ENCODE data around the gene HEBP2. TPM values are rescaled to one million over a fixed set of nuclear protein-coding genes. Genes with fewer than 3 reads are reported as not detected.
"Not testable (repeated sequence)": the region's sequence is repeated elsewhere in the genome, so short reads cannot be mapped to it uniquely, and the experiment has no call there.

Gene HEBP2
- total RNA-seq, 2 donors from 2014 or later, result 32.9 to 50.4 TPM

- no peaks in the 10 kb centered on the region for H3K27me3 Mint-ChIP-seq
Measured at GRCh38 chr6:138421089-138421488, 17.1 kb downstream of the HEBP2 start.

GRCh38 chr6:138421608-138422007 is 17.6 kb downstream of the HEBP2 start:
- peaks cover 5% of the 10 kb centered on the region for H3K4me1 Mint-ChIP-seq
- H3K9me3 ChIP-seq (ENCODE audit: control insufficient read depth, low read length, poor library complexity, severe bottlenecking), result no peaks in the 10 kb centered on the region
- peaks cover 3% of the 10 kb centered on the region for H3K36me3 Mint-ChIP-seq (ENCODE audit: low read depth)
- H3K4me3 Mint-ChIP-seq, result no peak overlapping the region
- H3K27ac Mint-ChIP-seq, result no peak overlapping the region
- no peak for DNase-seq
- no peak for ATAC-seq
- H3K27me3 Mint-ChIP-seq, result no peaks in the 10 kb centered on the region

More at GRCh38 chr6:138421089-138421488, 17.1 kb downstream of the HEBP2 start:
- H3K9me3 ChIP-seq (ENCODE audit: control insufficient read depth, low read length, poor library complexity, severe bottlenecking), result no peaks in the 10 kb centered on the region
- ATAC-seq (no peak), DNase-seq (no peak)
- Mint-ChIP-seq H3K27ac (no peak overlapping the region), H3K4me3 (no peak overlapping the region), H3K4me1 (peaks cover 5% of the 10 kb centered on the region), H3K36me3 (ENCODE audit: low read depth) (peaks cover 3% of the 10 kb centered on the region)

DNA sequence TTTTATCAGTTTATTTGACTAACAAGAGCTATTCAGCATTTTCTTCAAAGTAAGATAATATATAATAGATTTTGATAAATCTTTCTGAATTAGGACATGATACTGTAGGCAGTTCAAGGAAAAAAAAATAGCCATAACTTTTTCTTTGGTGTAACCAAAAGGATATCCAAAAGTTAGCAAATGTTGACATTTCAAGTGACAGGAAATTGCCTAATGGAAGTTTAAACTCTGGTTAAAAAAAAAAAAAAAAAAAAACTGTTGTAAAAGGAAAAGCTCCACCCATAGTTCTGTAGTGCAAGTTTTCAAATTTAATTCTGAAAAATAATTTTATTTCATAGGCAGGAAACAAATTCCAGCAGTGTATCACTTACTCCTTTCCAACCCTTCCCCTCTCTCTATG is 18.8 kb downstream of the HEBP2 start:
- peaks cover 5% of the 10 kb centered on the region for H3K4me1 Mint-ChIP-seq
- H3K27me3 Mint-ChIP-seq, result no peaks in the 10 kb centered on the region
- no peaks in the 10 kb centered on the region for H3K9me3 ChIP-seq (ENCODE audit: control insufficient read depth, low read length, poor library complexity, severe bottlenecking)
- peak overlapping the region; percentile 16 for H3K4me3 Mint-ChIP-seq
- H3K36me3 Mint-ChIP-seq (ENCODE audit: low read depth), result peaks cover 3% of the 10 kb centered on the region
- DNase-seq (no peak), ATAC-seq (no peak)
- H3K27ac Mint-ChIP-seq, result no peak overlapping the region

DNA sequence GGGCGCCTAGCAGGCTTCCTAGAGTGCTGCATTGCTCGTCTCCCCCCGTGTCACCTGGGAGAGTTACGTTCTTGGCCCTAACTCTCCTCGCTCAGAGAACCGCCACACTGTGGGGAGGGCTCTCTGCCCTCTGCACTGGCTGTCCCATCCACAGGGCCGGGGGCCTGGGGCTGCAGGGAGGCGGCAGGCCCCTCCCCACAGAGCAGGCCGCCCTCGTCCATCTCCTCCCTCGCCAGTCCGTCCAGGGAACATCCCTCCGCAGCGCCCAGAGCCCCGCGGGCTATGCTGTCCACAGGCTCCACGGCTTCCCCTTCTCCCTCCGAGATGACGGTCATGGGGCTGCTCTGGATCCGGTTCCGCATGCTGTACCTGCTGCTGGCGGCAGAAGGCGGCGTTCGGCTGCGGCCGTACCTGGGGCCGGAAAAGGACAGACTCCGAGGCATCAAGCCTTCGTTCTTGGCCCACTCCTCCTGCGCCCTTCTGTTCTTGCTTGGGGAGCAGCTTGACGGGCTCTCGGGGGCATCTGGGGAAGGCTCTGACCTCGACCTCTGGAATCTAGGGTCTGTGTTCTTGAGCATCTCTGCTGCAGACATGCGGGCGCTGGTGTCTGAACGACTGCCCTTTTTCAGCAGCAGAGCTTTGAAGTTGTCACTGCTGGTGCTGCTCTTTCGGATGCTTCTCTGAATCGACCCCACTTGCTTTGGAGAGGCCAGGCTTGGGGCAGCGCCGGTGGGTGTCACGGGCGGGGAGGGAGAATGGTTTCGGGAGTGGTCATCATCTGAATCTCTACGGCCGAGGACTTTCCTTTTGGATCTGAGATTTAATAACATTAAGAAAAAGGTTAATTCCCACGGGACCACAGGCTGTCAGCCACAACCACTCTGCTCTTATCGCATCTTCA is 20.2 kb downstream of the HEBP2 start:
- H3K9me3 ChIP-seq (ENCODE audit: control insufficient read depth, low read length, poor library complexity, severe bottlenecking), result no peaks in the 10 kb centered on the region
- ATAC-seq, result no peak
- Mint-ChIP-seq H3K27me3 (peaks cover 2% of the 10 kb centered on the region), H3K36me3 (ENCODE audit: low read depth) (no peaks in the 10 kb centered on the region), H3K27ac (no peak overlapping the region), H3K4me3 (no peak overlapping the region), H3K4me1 (peaks cover 5% of the 10 kb centered on the region)
- DNase-seq, result no peak

GRCh38 chr6:138425256-138425655 is 21.2 kb downstream of the HEBP2 start:
- not testable (repeated sequence) for H3K9me3 ChIP-seq (ENCODE audit: control insufficient read depth, low read length, poor library complexity, severe bottlenecking); H3K36me3 Mint-ChIP-seq (ENCODE audit: low read depth); DNase-seq; ATAC-seq; H3K4me3 Mint-ChIP-seq; H3K27me3 Mint-ChIP-seq; H3K27ac Mint-ChIP-seq; H3K4me1 Mint-ChIP-seq

DNA sequence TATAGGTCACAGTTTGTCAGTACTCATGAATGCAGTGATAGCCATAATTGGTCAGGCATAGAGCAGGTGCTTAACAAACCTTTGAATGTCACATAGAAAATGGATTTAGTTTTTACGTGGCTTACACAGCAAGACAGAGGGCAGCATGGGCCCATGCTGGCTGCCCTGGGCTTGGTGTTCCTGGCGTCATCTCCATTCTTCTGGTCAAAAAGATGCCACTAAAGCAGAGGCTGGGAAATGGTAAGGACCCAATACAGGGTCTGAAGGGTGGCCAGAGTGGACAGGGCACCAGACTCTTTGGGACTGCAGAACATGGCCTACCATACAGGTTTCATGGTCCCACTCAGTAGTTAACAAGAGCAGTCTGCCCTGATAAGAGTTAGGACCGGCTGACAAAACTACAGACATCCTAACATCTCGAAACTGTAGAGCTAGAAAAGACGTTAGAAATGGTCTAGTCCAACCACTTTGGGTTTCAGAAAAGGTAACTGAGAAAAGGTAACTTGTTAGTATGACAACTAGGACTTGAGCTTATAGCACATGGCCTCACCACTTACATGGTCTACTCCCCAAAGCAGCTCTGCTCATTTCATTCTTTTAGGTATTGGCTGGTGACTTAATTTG is 22.6 kb downstream of the HEBP2 start:
- H3K36me3 Mint-ChIP-seq (ENCODE audit: low read depth), result no peaks in the 10 kb centered on the region

DNA sequence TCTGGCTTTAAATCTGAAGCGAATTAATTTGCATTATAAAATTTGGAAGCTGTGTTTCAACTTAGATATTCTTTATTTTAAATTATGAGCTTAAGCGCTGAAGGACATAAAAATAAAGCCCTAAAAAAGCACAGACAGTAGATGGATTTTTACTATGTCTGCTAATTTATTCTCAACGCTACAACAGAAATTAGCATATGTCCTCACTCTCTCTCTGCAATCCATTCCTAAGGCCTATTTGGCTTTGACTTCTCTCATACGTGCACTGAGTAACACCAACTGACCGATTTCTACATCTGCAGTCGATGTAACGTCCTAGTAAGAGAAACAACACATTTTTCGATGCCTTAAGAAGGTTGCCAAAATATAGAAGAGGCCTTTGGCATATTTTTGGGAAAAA is 23.7 kb downstream of the HEBP2 start:
- H3K4me3 Mint-ChIP-seq, result no peak overlapping the region
- H3K36me3 Mint-ChIP-seq (ENCODE audit: low read depth), result no peaks in the 10 kb centered on the region
- H3K9me3 ChIP-seq (ENCODE audit: control insufficient read depth, low read length, poor library complexity, severe bottlenecking), result no peaks in the 10 kb centered on the region
- H3K27ac Mint-ChIP-seq, result no peak overlapping the region
- ATAC-seq (no peak), DNase-seq (no peak)
- H3K27me3 Mint-ChIP-seq, result peaks cover 9% of the 10 kb centered on the region
- H3K4me1 Mint-ChIP-seq, result peaks cover 9% of the 10 kb centered on the region

More for the DNA sequence above, 22.6 kb downstream of the HEBP2 start:
- DNase-seq (no peak), ATAC-seq (no peak)
- H3K9me3 ChIP-seq (ENCODE audit: control insufficient read depth, low read length, poor library complexity, severe bottlenecking), result no peaks in the 10 kb centered on the region
- peaks cover 9% of the 10 kb centered on the region for H3K4me1 Mint-ChIP-seq
- no peak overlapping the region for H3K4me3 Mint-ChIP-seq
- H3K27ac Mint-ChIP-seq, result no peak overlapping the region
- H3K27me3 Mint-ChIP-seq, result peaks cover 9% of the 10 kb centered on the region

- Mint-ChIP-seq H3K27me3 (peaks cover 9% of the 10 kb centered on the region), H3K4me3 (no peak overlapping the region), H3K27ac (no peak overlapping the region), H3K36me3 (ENCODE audit: low read depth) (no peaks in the 10 kb centered on the region), H3K4me1 (peaks cover 4% of the 10 kb centered on the region)
- DNase-seq (no peak), ATAC-seq (peak; percentile 66)
- no peaks in the 10 kb centered on the region for H3K9me3 ChIP-seq (ENCODE audit: control insufficient read depth, low read length, poor library complexity, severe bottlenecking)
Measured at GRCh38 chr6:138428944-138429598, 25.0 kb downstream of the HEBP2 start.

- Mint-ChIP-seq H3K4me3 (no peak overlapping the region), H3K27me3 (peaks cover 9% of the 10 kb centered on the region), H3K36me3 (ENCODE audit: low read depth) (no peaks in the 10 kb centered on the region), H3K27ac (no peak overlapping the region), H3K4me1 (peaks cover 4% of the 10 kb centered on the region)
- DNase-seq, result no peak
- H3K9me3 ChIP-seq (ENCODE audit: control insufficient read depth, low read length, poor library complexity, severe bottlenecking), result no peaks in the 10 kb centered on the region
- no peak for ATAC-seq
Measured at GRCh38 chr6:138429761-138430160, 25.7 kb downstream of the HEBP2 start.

DNA sequence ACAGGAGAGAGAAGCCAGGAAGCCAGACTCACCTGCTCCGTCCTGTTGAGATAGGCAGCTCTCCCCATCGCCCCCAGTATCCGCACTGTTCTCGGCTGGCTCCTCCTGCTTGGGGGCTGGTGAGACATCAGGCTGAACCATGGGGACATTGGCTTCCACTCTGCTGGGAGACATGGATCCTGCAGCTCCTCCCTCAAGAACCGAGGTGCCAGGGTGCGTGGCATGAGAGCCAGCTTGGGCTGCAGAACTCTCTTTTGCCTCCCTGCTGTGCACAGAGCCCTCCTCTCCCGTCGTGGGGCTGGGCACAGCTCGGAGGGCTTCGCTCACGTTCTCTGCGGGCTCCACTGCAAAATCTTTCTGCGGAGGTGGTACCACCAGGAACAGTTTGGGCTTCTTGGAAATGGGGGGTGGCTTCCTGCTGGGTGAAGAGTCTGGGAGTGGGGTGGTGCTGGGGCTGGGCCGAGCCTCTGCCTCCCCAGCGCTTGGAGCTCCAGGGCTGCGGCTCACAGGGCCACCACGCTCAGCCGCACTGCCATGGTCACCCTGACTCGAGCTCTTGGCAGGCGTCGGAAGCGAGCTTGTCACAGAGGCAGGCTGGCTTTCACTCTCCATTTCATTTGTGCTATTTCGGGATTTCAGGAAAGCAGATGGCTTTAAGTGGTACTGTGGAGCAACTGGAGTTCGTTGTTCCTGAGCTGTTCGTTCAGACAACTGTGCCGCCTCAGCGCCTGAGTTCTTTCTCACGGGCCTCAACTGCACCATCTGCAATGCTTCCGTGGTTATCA is 26.5 kb downstream of the HEBP2 start:
- H3K36me3 Mint-ChIP-seq (ENCODE audit: low read depth), result no peaks in the 10 kb centered on the region
- no peak overlapping the region for H3K4me3 Mint-ChIP-seq
- peaks cover 4% of the 10 kb centered on the region for H3K4me1 Mint-ChIP-seq
- H3K27me3 Mint-ChIP-seq, result peaks cover 9% of the 10 kb centered on the region
- peak overlapping the region; percentile 51 for H3K27ac Mint-ChIP-seq
- no peaks in the 10 kb centered on the region for H3K9me3 ChIP-seq (ENCODE audit: control insufficient read depth, low read length, poor library complexity, severe bottlenecking)
- DNase-seq (no peak), ATAC-seq (no peak)

DNA sequence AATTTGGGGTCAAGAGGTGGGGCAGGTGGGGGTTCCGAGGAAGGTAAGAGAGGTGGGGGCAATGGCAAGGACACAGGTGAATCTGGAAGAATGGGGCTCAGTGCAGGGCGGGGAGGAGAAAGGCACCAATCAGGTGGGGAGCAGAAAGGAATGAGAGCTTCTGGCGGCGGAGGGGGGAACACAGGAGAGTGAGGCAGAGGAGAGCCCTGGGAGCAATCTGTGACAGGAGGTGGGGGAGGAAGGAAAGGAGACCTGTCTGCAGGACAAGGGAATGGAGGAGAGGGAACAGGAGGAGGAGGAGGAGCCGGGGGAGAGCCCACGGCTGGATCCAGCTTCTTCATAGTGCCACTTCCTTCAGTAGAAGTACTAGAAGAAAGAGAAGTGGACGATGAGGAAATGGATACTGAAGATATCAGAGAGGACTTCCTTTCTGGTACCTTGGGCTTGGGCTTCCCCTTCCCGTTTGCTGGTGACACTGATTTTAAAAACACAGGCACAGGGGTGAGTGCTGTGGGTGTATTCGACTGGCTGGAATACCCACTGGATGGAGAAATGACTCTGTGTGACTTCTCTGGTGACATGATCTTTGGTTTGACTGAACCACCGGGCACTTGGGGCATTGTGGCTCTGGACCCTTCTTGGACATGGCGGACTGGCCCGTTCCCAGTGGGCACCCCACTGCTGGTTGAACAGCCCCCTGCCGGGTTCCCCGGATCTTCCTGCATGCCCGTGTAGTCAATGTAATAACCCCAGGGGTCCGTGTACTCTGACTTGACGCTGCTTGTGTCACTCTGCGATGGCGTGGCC is 27.4 kb downstream of the HEBP2 start:
- no peak for ATAC-seq

DNA sequence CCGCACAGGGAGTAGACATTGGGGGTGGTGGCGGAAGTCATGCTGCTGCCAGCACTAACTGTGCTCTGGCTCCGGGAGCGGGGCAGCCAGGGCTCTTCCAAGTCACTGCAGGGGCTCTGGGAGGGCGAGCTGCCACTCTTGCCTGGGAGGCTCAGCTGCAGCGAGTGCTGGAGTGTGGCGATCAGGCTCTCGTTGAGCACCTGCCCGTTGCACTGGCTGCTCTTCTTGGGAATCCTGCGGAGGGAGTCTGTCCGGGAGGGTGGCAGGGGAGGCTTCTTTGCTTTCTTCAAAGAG is 28.0 kb downstream of the HEBP2 start:
- no peak overlapping the region for H3K4me3 Mint-ChIP-seq
- DNase-seq (no peak), ATAC-seq (no peak)
- no peaks in the 10 kb centered on the region for H3K9me3 ChIP-seq (ENCODE audit: control insufficient read depth, low read length, poor library complexity, severe bottlenecking)
- no peak overlapping the region for H3K27ac Mint-ChIP-seq
- peaks cover 9% of the 10 kb centered on the region for H3K27me3 Mint-ChIP-seq
- peaks cover 4% of the 10 kb centered on the region for H3K4me1 Mint-ChIP-seq
- H3K36me3 Mint-ChIP-seq (ENCODE audit: low read depth), result no peaks in the 10 kb centered on the region

More for the DNA sequence above, 27.4 kb downstream of the HEBP2 start:
- Mint-ChIP-seq H3K36me3 (ENCODE audit: low read depth) (no peaks in the 10 kb centered on the region), H3K4me1 (peaks cover 4% of the 10 kb centered on the region), H3K27me3 (peaks cover 9% of the 10 kb centered on the region), H3K4me3 (no peak overlapping the region), H3K27ac (no peak overlapping the region)
- no peaks in the 10 kb centered on the region for H3K9me3 ChIP-seq (ENCODE audit: control insufficient read depth, low read length, poor library complexity, severe bottlenecking)
- DNase-seq, result no peak

Measured in T-helper 17 cell (primary cell).